Liver (tissue), 3 donors: Measurements from ENCODE around the gene MYO6.

Source experiments
- CTCF ChIP-seq: fragments of 150-350 bp; IDR thresholded peaks from 2 replicates; pipeline ENCODE4 v1.5.1; 2017; ENCODE audit warnings: improper control_type of control experiment, low read depth, low read length; ENCODE audit not compliant: missing input control
- EGR1 ChIP-seq, 2 donors: IDR thresholded peaks; 2 replicates each; pipeline ENCODE4 v1.6.1; 2016 to 2018; ENCODE audit warnings: antibody characterized with exemption in 2 of 2, low read depth in 2 of 2
- FOXA2 ChIP-seq: IDR thresholded peaks from 2 replicates; pipeline ENCODE4 v1.6.1; 2016; ENCODE audit warnings: antibody characterized with exemption
- RAD21 ChIP-seq, 2 donors: IDR thresholded peaks; 2 replicates each; pipeline ENCODE4 v1.6.1; 2016; ENCODE audit warnings: antibody characterized with exemption in 2 of 2, mild to moderate bottlenecking in 2 of 2
- SP1 ChIP-seq: IDR thresholded peaks from 2 replicates; pipeline ENCODE4 v1.6.1; 2018; ENCODE audit warnings: antibody characterized with exemption, mild to moderate bottlenecking
- donor health status: healthy.
- donor health status: healthy.

DNA sequence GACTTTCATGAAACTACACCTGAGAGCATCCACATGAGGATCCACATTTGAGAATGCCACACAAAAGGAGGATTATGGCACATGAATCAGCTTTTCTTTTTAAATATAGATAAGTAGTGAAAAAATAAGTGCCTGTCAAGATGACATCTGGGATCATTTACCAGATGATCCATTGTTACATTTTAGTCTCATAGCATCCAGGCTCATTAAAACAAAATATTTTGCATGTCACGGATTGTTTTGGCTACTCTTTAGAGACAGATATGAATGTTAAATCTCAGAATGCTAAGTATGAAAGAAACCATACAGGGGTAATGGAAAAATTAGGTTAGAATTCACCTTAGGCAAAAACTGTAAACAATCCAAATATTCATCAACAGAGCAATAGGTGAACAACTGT is 66.7 kb downstream of the MYO6 start:
- TF ChIP-seq SP1: no peak
- TF ChIP-seq CTCF: no peak
- no peak for TF ChIP-seq FOXA2
- no peak for TF ChIP-seq EGR1 (IDR thresholded peaks at IDR 0.05; ENCODE audit: low read depth in 2 of 2)
- TF ChIP-seq RAD21 (IDR thresholded peaks at IDR 0.05): no peak
